B cell (primary cell): Measurements from ENCODE around the gene WDR83. TPM values are rescaled to one million over a fixed set of nuclear protein-coding genes. Genes with fewer than 3 reads are reported as not detected.

Experiments used
- ATAC-seq: fragments of 200-7000 bp; cut with Tn5 transposase; one replicate; pipeline ENCODE4 v1.10.0; 2021; ENCODE audit warnings: low read depth, mild to moderate bottlenecking, moderate number of reproducible peaks, moderate library complexity
- CTCF ChIA-PET: fragments of 350-600 bp; sonication (Branson Sonifier 250); formaldehyde crosslinking; loops from one replicate; lab custom pipeline; 2021; ENCODE audit warnings: antibody characterized with exemption, inconsistent platforms; lab: Charles Lee
- POLR2A ChIA-PET: fragments of 350-600 bp; sonication (Branson Sonifier 250); formaldehyde crosslinking; loops from one replicate; lab custom pipeline; 2021; ENCODE audit warnings: antibody characterized with exemption; lab: Charles Lee
- DNase-seq: peaks from one replicate; pipeline ENCODE4 v3.0.0; 2013
- H2AFZ ChIP-seq: 2 replicates; pipeline ENCODE4 v1.6.1; 2012; ENCODE audit warnings: mild to moderate bottlenecking, low read depth, low read length; ENCODE audit not compliant: insufficient read depth, poor library complexity, severe bottlenecking
- H3K27ac ChIP-seq, 2 donors: 1 replicate in 1 of 2; 2 replicates in 1 of 2; pipeline ENCODE4 v1.5.1; 2012 to 2013; ENCODE audit warnings: low read length in 2 of 2, mild to moderate bottlenecking in 2 of 2, moderate library complexity in 1 of 2
- H3K27me3 ChIP-seq, 4 experiments: fragments of 200-600 bp in 1 of 4; sonication (generic) in 1 of 4; replicated peaks in 1 of 4; 1 replicate in 2 of 4; 2 replicates in 2 of 4; pipeline versions ENCODE4 v1.6.1 to v1.7.0; 2013 to 2016; ENCODE audit warnings: low read length in 3 of 4, mild to moderate bottlenecking in 2 of 4, mixed read lengths in 1 of 4, moderate library complexity in 1 of 4; ENCODE audit not compliant: insufficient read depth in 4 of 4, control insufficient read depth in 3 of 4; ENCODE audit errors: control extremely low read depth in 1 of 4
- H3K36me3 ChIP-seq, 2 experiments: replicated peaks in 1 of 2; 1 replicate in 1 of 2; 2 replicates in 1 of 2; pipeline versions ENCODE4 v1.6.1 to v1.7.1; 2013; ENCODE audit warnings: low read length in 1 of 2; ENCODE audit not compliant: insufficient read depth in 2 of 2, control insufficient read depth in 1 of 2; ENCODE audit errors: control extremely low read depth in 1 of 2, extremely low read depth in 1 of 2
- H3K4me1 ChIP-seq, 2 donors: fragments of 200-600 bp in 1 of 2; sonication (generic) in 1 of 2; 1 replicate in 1 of 2; 2 replicates in 1 of 2; pipeline versions ENCODE4 v1.5.1 to v1.6.1; 2013 to 2017; ENCODE audit warnings: low read length in 2 of 2; ENCODE audit not compliant: control insufficient read depth in 2 of 2, insufficient read depth in 2 of 2
- H3K4me2 ChIP-seq: replicated peaks from 2 replicates; pipeline ENCODE3; 2012; ENCODE audit warnings: mild to moderate bottlenecking, low read depth, low read length; ENCODE audit not compliant: poor library complexity, severe bottlenecking
- H3K4me3 ChIP-seq, 5 experiments: fragments of 200-600 bp in 1 of 5; sonication (generic) in 1 of 5; 1 replicate in 3 of 5; 2 replicates in 2 of 5; pipeline versions ENCODE4 v1.5.1 to v1.7.0; 2011 to 2016; ENCODE audit warnings: low read length in 4 of 5, mild to moderate bottlenecking in 4 of 5, low read depth in 2 of 5, control low read depth in 1 of 5, moderate library complexity in 1 of 5; ENCODE audit not compliant: insufficient read depth in 1 of 5; ENCODE audit errors: control extremely low read depth in 1 of 5, extremely low read depth in 1 of 5
- H3K79me2 ChIP-seq: fragments of 200-600 bp; sonication (generic); one replicate; pipeline ENCODE4 v1.6.0; 2016; ENCODE audit warnings: low read length; ENCODE audit not compliant: control insufficient read depth, insufficient read depth
- H3K9ac ChIP-seq: fragments of 200-600 bp; sonication (generic); 2 replicates; pipeline ENCODE4 v1.6.1; 2017; ENCODE audit warnings: mild to moderate bottlenecking, low read length, moderate library complexity
- H3K9me3 ChIP-seq, 3 donors: one replicate each; pipeline versions ENCODE4 v1.6.1 to v1.7.1; 2013; ENCODE audit warnings: low read length in 2 of 3; ENCODE audit not compliant: control insufficient read depth in 2 of 3, insufficient read depth in 1 of 3; ENCODE audit errors: control extremely low read depth in 1 of 3
- H4K20me1 ChIP-seq: 2 replicates; pipeline ENCODE4 v1.6.0; 2012; ENCODE audit warnings: mild to moderate bottlenecking, low read length; ENCODE audit not compliant: insufficient read depth, control insufficient read depth, poor library complexity, severe bottlenecking
- H3K27ac Mint-ChIP-seq: one replicate; pipeline ENCODE4 v1.8.0; 2021; ENCODE audit warnings: mixed read lengths
- H3K27me3 Mint-ChIP-seq: one replicate; pipeline ENCODE4 v1.8.0; 2021; ENCODE audit warnings: mixed read lengths
- H3K4me1 Mint-ChIP-seq: one replicate; pipeline ENCODE4 v1.8.0; 2021; ENCODE audit warnings: mixed read lengths
- H3K4me3 Mint-ChIP-seq: one replicate; pipeline ENCODE4 v1.8.0; 2021; ENCODE audit warnings: mixed read lengths
- H3K9me3 Mint-ChIP-seq: one replicate; pipeline ENCODE4 v1.8.0; 2022; ENCODE audit warnings: mixed read lengths; ENCODE audit not compliant: insufficient read depth
- EZH2 ChIP-seq: IDR thresholded peaks from 2 replicates; pipeline ENCODE4 v1.6.1; 2012; ENCODE audit warnings: borderline replicate concordance, low read depth, mild to moderate bottlenecking, moderate library complexity, low read length; ENCODE audit not compliant: insufficient read depth, poor library complexity, severe bottlenecking
- WGBS: methylation state at CpG from one replicate; pipeline ENCODE4 v1.1.5; 2013; ENCODE audit warnings: missing lambda C conversion rate; ENCODE audit not compliant: insufficient coverage; 5-methylcytosine and 5-hydroxymethylcytosine counted together
- intact Hi-C: fragments of 100-400 bp; cut with micrococcal nuclease; formaldehyde crosslinking; loops from one replicate; pipeline ENCODE4 v1.10.0; 2022
- polyA plus RNA-seq: library from polyadenylated mRNA; depleted of rRNA; stranded (reverse); fragments of >200 nt; gene quantifications from 2 replicates; pipeline ENCODE4 v1.2.3, GENCODE V29; 2012
- total RNA-seq, 2 donors: library from RNA; stranded (reverse); fragments of 120-200 nt in 1 of 2; gene quantifications; 1 replicate in 1 of 2; 2 replicates in 1 of 2; pipeline versions ENCODE4 v1.2.3 to v1.2.4, GENCODE V29; 2013 to 2022
- TF ChIP-seq, protein P1 (sequence below): fragments of 200-600 bp; IDR thresholded peaks from one replicate; pipeline ENCODE4 v1.8.0; 2022; ENCODE audit warnings: antibody characterized with exemption, mild to moderate bottlenecking

The WDR83 gene
- total and polyA plus RNA-seq, 2 donors (not counting 1 experiment from before 2014, with no cell fraction given) = 16.3 to 24.6 TPM

DNA sequence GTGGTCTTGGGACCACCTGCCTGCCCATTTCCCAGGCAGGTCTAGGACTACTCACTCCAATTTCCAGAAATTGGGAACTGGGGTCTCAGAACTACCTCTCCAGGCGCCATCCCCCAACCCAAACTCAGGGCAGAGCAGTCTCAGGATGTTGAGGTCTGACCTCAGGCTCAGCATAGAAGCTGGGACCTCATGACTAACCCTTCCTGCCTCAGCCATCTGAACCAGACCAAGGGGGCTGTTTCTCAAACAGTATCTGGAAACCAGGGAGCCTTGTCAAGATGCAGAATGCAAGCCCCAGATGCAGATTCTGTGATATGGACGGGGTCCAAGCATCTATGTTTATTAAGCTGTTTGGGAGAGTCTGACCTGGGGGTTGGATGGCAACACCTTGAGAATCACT, 28.5 kb downstream of the WDR83 start:
- Histone ChIP-seq H3K27ac (no peak overlapping the region), H3K27me3 (no peaks in the 10 kb centered on the region), H3K4me3 (no peak overlapping the region), H3K4me2 (no peak overlapping the region), H4K20me1 (no peaks in the 10 kb centered on the region), H3K79me2 (no peaks in the 10 kb centered on the region), H3K4me1 (peaks cover 13 to 17% of the 10 kb centered on the region in 2 donors), H3K36me3 (no peaks in the 10 kb centered on the region), H3K9ac (no peak overlapping the region), H3K9me3 (no peaks in the 10 kb centered on the region), H2AFZ (no peak overlapping the region)
- H3K4me1 Mint-ChIP-seq = peaks cover 10% of the 10 kb centered on the region
- H3K27me3 Mint-ChIP-seq = no peaks in the 10 kb centered on the region
- 82% methylated on average over 2 of the region's 2 CpGs for WGBS
- ATAC-seq = no peak
- intact Hi-C loops = no loop called here
- ChIA-PET POLR2A (interaction anchor here (0.6 to 2.6 kb wide), 3 partner anchors 13 to 28 kb away, joined by 4 to 12 read pairs (median 8); partner anchors contain the start of gene DHPS), CTCF (interaction anchor here (0.6 to 3.5 kb wide), 5 partner anchors 18 to 131 kb away, joined by 3 to 16 read pairs (median 4); no protein-coding TSS in a partner anchor)
- H3K27ac Mint-ChIP-seq = no peak overlapping the region
- H3K4me3 Mint-ChIP-seq = peak overlapping the region; percentile 41
- DNase-seq = no peak
- TF ChIP-seq, protein P1, sequence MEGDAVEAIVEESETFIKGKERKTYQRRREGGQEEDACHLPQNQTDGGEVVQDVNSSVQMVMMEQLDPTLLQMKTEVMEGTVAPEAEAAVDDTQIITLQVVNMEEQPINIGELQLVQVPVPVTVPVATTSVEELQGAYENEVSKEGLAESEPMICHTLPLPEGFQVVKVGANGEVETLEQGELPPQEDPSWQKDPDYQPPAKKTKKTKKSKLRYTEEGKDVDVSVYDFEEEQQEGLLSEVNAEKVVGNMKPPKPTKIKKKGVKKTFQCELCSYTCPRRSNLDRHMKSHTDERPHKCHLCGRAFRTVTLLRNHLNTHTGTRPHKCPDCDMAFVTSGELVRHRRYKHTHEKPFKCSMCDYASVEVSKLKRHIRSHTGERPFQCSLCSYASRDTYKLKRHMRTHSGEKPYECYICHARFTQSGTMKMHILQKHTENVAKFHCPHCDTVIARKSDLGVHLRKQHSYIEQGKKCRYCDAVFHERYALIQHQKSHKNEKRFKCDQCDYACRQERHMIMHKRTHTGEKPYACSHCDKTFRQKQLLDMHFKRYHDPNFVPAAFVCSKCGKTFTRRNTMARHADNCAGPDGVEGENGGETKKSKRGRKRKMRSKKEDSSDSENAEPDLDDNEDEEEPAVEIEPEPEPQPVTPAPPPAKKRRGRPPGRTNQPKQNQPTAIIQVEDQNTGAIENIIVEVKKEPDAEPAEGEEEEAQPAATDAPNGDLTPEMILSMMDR = no peak
- TF ChIP-seq EZH2 = no peak
- H3K9me3 Mint-ChIP-seq = no peaks in the 10 kb centered on the region

DNA sequence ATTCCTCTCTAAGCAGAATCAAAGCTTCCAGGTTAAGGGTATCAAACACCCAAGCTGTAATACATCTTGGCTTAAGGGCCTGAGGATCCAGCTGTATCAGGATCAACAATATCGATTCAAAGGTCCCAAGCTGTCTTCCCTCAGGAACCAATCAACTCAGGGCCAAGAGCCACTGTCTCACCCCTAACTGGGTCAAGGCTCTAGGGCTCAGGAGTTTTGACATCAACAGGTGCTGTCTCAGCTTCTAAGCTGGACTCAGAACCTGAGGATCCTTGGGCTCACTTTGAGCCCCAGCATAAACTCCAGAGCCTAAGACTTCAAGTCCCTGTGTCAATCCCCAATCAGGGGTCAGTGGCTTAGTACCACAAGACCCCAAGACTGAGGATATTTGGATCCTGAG, 28.9 kb downstream of the WDR83 start:
- Histone ChIP-seq H3K4me1 (peaks cover 13 to 17% of the 10 kb centered on the region in 2 donors), H3K36me3 (no peaks in the 10 kb centered on the region), H4K20me1 (no peaks in the 10 kb centered on the region), H3K9me3 (no peaks in the 10 kb centered on the region), H3K27me3 (no peaks in the 10 kb centered on the region), H3K79me2 (no peaks in the 10 kb centered on the region), H2AFZ (peak overlapping the region; percentile 90), H3K27ac (no peak overlapping the region), H3K4me3 (peak overlapping the region in 2 of 5 experiments; percentile 76 to 82), H3K9ac (peak overlapping the region; percentile 79), H3K4me2 (peak overlapping the region; percentile 99)
- 100% methylated on average over 1 of the region's 1 CpG for WGBS
- H3K27ac Mint-ChIP-seq = peak overlapping the region; percentile 78
- ATAC-seq = no peak
- ChIA-PET CTCF (interaction anchor here (0.6 to 3.5 kb wide), 5 partner anchors 18 to 131 kb away, joined by 3 to 16 read pairs (median 4); no protein-coding TSS in a partner anchor), POLR2A (interaction anchor here (1.1 to 2.6 kb wide), 3 partner anchors 14 to 93 kb away, joined by 3 to 12 read pairs (median 8); partner anchors contain the start of gene DHPS)
- DNase-seq = no peak
- H3K4me1 Mint-ChIP-seq = peaks cover 10% of the 10 kb centered on the region
- peak overlapping the region; percentile 81 for H3K4me3 Mint-ChIP-seq
- TF ChIP-seq EZH2 = no peak
- intact Hi-C loops = no loop called here
- no peaks in the 10 kb centered on the region for H3K9me3 Mint-ChIP-seq
- no peaks in the 10 kb centered on the region for H3K27me3 Mint-ChIP-seq
